Measurements from ENCODE around the gene PIGB.

DNA sequence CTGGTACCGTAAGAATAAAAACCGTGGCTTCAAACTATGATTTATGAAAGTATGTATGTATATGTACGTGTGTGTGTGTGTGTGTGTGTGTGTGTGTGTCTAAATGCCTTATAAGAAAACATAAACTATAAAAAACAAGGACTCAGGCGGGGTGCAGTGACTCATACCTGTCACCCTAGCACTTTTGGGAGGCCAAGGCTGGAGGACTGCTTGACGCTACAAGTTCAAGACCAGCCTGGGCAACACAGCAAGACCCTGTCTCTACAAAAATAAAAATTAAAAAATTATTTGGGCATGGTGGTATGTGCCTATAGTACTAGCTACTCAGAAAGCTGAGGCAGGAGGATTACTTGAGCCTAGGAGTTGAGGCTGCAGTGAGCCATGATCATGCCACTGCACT, 60.1 kb downstream of the PIGB start:
- TF ChIP-seq, protein P1, sequence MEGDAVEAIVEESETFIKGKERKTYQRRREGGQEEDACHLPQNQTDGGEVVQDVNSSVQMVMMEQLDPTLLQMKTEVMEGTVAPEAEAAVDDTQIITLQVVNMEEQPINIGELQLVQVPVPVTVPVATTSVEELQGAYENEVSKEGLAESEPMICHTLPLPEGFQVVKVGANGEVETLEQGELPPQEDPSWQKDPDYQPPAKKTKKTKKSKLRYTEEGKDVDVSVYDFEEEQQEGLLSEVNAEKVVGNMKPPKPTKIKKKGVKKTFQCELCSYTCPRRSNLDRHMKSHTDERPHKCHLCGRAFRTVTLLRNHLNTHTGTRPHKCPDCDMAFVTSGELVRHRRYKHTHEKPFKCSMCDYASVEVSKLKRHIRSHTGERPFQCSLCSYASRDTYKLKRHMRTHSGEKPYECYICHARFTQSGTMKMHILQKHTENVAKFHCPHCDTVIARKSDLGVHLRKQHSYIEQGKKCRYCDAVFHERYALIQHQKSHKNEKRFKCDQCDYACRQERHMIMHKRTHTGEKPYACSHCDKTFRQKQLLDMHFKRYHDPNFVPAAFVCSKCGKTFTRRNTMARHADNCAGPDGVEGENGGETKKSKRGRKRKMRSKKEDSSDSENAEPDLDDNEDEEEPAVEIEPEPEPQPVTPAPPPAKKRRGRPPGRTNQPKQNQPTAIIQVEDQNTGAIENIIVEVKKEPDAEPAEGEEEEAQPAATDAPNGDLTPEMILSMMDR (IDR thresholded peaks at IDR 0.05; ENCODE audit: low read depth, low read length) = no peak
- TF ChIP-seq EZH2phosphoT487 (IDR thresholded peaks at IDR 0.05; ENCODE audit: low read depth) = no peak
